ENCODE results near the gene MTCH1. TPM values are rescaled to one million over a fixed set of nuclear protein-coding genes. Genes with fewer than 3 reads are reported as not detected.

The MTCH1 gene
- total and polyA plus RNA-seq, 2 of the 4 experiments (the other 2 are of a cell fraction) = 215 to 263 TPM

DNA sequence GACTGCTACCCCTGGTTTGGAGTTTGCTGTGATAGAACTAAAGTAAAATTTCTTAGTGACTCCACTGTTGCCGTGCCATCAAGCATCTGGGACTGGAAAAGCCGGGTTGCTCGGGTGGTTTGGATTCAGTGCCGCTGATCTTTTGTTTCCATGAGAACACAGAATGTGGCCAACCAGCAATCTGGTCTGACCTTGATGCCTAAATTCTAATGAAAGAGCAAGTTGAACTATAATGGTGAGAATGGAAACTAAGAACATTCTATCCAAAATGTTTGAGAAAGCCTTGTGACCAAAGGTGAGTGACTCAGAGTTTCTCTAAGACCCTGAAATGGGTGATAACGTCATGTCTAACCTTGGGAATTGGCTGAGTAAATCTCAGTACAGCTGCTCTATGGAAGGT is 41.3 kb downstream of the MTCH1 start:
- Histone ChIP-seq H3K14ac (replicated peaks; ENCODE audit: low read depth, low read length) (no peak overlapping the region), H2BK5ac (ENCODE audit: low read depth, low read length, poor library complexity, severe bottlenecking) (no peak overlapping the region), H3K27ac (ENCODE audit: insufficient read depth, low read length) (no peak overlapping the region), H4K20me1 (ENCODE audit: insufficient read depth, low read length) (no peaks in the 10 kb centered on the region), H3K9ac (ENCODE audit: low read depth, low read length) (no peak overlapping the region), H3K56ac (ENCODE audit: extremely low read depth, insufficient read depth, low read length) (no peak overlapping the region), H4K5ac (ENCODE audit: low read depth, low read length) (no peak overlapping the region), H3K36me3 (ENCODE audit: control insufficient read depth, insufficient read depth, low read length) (no peaks in the 10 kb centered on the region), H2AK5ac (ENCODE audit: low read depth, low read length) (no peak overlapping the region), H4K91ac (ENCODE audit: insufficient read depth, low read depth, low read length) (no peak overlapping the region), H3K4me3 (ENCODE audit: insufficient read depth, low read depth, low read length) (no peak overlapping the region), H4K8ac (ENCODE audit: low read depth in 2 of 2, low read length in 2 of 2) (no peak overlapping the region), H3K4ac (ENCODE audit: low read depth, low read length) (no peak overlapping the region), H2AK9ac (replicated peaks; ENCODE audit: low read depth, low read length, poor library complexity) (no peak overlapping the region), H3K23ac (ENCODE audit: low read depth, low read length) (no peak overlapping the region), H3K4me2 (ENCODE audit: low read depth, low read length) (no peak overlapping the region), H3K27me3 (ENCODE audit: control insufficient read depth, insufficient read depth, low read length) (no peaks in the 10 kb centered on the region), H3K4me1 (ENCODE audit: control insufficient read depth, insufficient read depth, low read length) (peaks cover 2% of the 10 kb centered on the region; the same call in 1 of the 2 replicates), H2BK15ac (ENCODE audit: low read depth, low read length) (no peak overlapping the region), H2BK120ac (ENCODE audit: low read depth, low read length) (no peak overlapping the region), H2BK20ac (ENCODE audit: low read depth, low read length) (no peak overlapping the region), H3K18ac (ENCODE audit: low read depth, low read length) (no peak overlapping the region), H3K79me1 (ENCODE audit: low read depth in 1 of 2, low read length in 2 of 2) (no peaks in the 10 kb centered on the region), H2AFZ (replicated peaks; ENCODE audit: low read length, poor library complexity) (no peak overlapping the region), H3K9me1 (ENCODE audit: insufficient read depth, low read length) (no peaks in the 10 kb centered on the region), H3K9me3 (ENCODE audit: control insufficient read depth, insufficient read depth, low read length) (no peaks in the 10 kb centered on the region)
- DNase-seq (peak; percentile 23), ATAC-seq (ENCODE audit: low read depth) (no peak)
- dilution Hi-C loops (cut with HindIII; ENCODE audit: low sequenced_read_pairs, unreplicated experiment) (no loop called here), in situ Hi-C loops (cut with MboI; ENCODE audit: low sequenced_read_pairs) (no loop called here), intact Hi-C loops (cut with micrococcal nuclease) (no loop called here)
- TF ChIP-seq MXI1 (IDR thresholded peaks at IDR 0.05; ENCODE audit: borderline replicate concordance, low read depth, low read length) (no peak), NFE2L2 (IDR thresholded peaks at IDR 0.05; ENCODE audit: low read depth, low read length) (no peak), RFX5 (IDR thresholded peaks at IDR 0.05; ENCODE audit: low read depth, low read length) (no peak), POLR2A (IDR thresholded peaks at IDR 0.05; ENCODE audit: low read depth, low read length) (no peak), CTCF (conservative IDR thresholded peaks at IDR 0.05; ENCODE audit: low read depth, low read length) (no peak), MAZ (IDR thresholded peaks at IDR 0.05; ENCODE audit: borderline replicate concordance, low read depth, low read length) (no peak), RAD21 (IDR thresholded peaks at IDR 0.05; ENCODE audit: low read length) (no peak), BHLHE40 (IDR thresholded peaks at IDR 0.05; ENCODE audit: low read depth, low read length) (no peak), SMC3 (IDR thresholded peaks at IDR 0.05; ENCODE audit: low read depth, low read length) (no peak), CHD1 (IDR thresholded peaks at IDR 0.05; ENCODE audit: low read depth, low read length) (no peak), RCOR1 (IDR thresholded peaks at IDR 0.05; ENCODE audit: insufficient replicate concordance, low read length) (no peak), FOS (IDR thresholded peaks at IDR 0.05; ENCODE audit: low read depth, low read length) (no peak), CEBPB (IDR thresholded peaks at IDR 0.05; ENCODE audit: low read depth, low read length) (no peak)
- TF ChIP-seq, protein P1, sequence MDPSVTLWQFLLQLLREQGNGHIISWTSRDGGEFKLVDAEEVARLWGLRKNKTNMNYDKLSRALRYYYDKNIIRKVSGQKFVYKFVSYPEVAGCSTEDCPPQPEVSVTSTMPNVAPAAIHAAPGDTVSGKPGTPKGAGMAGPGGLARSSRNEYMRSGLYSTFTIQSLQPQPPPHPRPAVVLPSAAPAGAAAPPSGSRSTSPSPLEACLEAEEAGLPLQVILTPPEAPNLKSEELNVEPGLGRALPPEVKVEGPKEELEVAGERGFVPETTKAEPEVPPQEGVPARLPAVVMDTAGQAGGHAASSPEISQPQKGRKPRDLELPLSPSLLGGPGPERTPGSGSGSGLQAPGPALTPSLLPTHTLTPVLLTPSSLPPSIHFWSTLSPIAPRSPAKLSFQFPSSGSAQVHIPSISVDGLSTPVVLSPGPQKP (IDR thresholded peaks at IDR 0.05; ENCODE audit: borderline replicate concordance, low read depth, low read length) = no peak
- CTCF ChIA-PET = no interaction called here
- no TSS peak for BruUV-seq (replicated peaks)
- 80% methylated on average over 1 of the region's 5 CpGs; no CpG with 5 or more reads in 1 of the 2 experiments for WGBS, 2 experiments (ENCODE audit: extremely low coverage in 2 of 2, insufficient read length in 1 of 2)
- POLR2A ChIA-PET (ENCODE audit: unreplicated experiment) = no interaction called here

All from IMR-90 (cell line).